ENCODE data around the gene LHCGR.

- no peak for TF ChIP-seq EP300 (IDR thresholded peaks at IDR 0.05; ENCODE audit: low read depth)
- TF ChIP-seq, protein P1, sequence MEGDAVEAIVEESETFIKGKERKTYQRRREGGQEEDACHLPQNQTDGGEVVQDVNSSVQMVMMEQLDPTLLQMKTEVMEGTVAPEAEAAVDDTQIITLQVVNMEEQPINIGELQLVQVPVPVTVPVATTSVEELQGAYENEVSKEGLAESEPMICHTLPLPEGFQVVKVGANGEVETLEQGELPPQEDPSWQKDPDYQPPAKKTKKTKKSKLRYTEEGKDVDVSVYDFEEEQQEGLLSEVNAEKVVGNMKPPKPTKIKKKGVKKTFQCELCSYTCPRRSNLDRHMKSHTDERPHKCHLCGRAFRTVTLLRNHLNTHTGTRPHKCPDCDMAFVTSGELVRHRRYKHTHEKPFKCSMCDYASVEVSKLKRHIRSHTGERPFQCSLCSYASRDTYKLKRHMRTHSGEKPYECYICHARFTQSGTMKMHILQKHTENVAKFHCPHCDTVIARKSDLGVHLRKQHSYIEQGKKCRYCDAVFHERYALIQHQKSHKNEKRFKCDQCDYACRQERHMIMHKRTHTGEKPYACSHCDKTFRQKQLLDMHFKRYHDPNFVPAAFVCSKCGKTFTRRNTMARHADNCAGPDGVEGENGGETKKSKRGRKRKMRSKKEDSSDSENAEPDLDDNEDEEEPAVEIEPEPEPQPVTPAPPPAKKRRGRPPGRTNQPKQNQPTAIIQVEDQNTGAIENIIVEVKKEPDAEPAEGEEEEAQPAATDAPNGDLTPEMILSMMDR (IDR thresholded peaks at IDR 0.05) = no peak
Measured at GRCh38 chr2:48674933-48675332, 80.6 kb downstream of the LHCGR start.
